K562 (cell line): Measurements from ENCODE around the gene TCFL5. TPM values are rescaled to one million over a fixed set of nuclear protein-coding genes. Genes with fewer than 3 reads are reported as not detected.

Experiments used
- ARNT ChIP-seq, 2 experiments: fragments of 450-650 bp; IDR thresholded peaks; 2 replicates each; pipeline ENCODE4 v1.6.1; 2016; ENCODE audit warnings: mild to moderate bottlenecking in 1 of 2
- CXXC5 ChIP-seq: fragments of 250-450 bp; sonication (Bioruptor Pico); IDR thresholded peaks from 2 replicates; pipeline ENCODE4 v1.8.0; 2022; ENCODE audit warnings: inconsistent platforms, mild to moderate bottlenecking, moderate library complexity
- EP300 ChIP-seq: IDR thresholded peaks from 2 replicates; pipeline ENCODE4 v1.6.1; 2012; ENCODE audit warnings: low read length, improper control_type of control experiment
- GABPA ChIP-seq: fragments of 200-800 bp; sonication (Bioruptor generic); conservative IDR thresholded peaks from 2 replicates; pipeline ENCODE4 v1.6.1; 2016; ENCODE audit warnings: low read depth, missing genetic modification characterization, missing compliant biosample characterization
- GATAD2A ChIP-seq: fragments of 450-650 bp; IDR thresholded peaks from 2 replicates; pipeline ENCODE4 v1.6.1; 2017
- HDAC1 ChIP-seq, 2 experiments: fragments of 450-650 bp; IDR thresholded peaks; 2 replicates each; pipeline ENCODE4 v1.6.1; 2016 to 2017; ENCODE audit warnings: inconsistent platforms in 1 of 2, mild to moderate bottlenecking in 1 of 2, moderate library complexity in 1 of 2
- KDM2B ChIP-seq: fragments of 250-450 bp; sonication (Bioruptor Pico); IDR thresholded peaks from 2 replicates; pipeline ENCODE4 v1.8.0; 2021; ENCODE audit warnings: mild to moderate bottlenecking, moderate library complexity
- KDM4B ChIP-seq, 2 experiments: fragments of 450-650 bp in 1 of 2; sonication (generic) in 1 of 2; IDR thresholded peaks; 2 replicates each; pipeline ENCODE4 v1.6.1; 2016 to 2017; ENCODE audit warnings: borderline replicate concordance in 2 of 2, antibody characterized with exemption in 1 of 2, low read depth in 1 of 2, mild to moderate bottlenecking in 1 of 2
- KLF13 ChIP-seq: fragments of 450-650 bp; IDR thresholded peaks from 2 replicates; pipeline ENCODE4 v1.6.1; 2016; ENCODE audit warnings: missing genetic modification characterization, low read depth, mild to moderate bottlenecking, missing compliant biosample characterization, moderate library complexity, borderline replicate concordance
- MAFG ChIP-seq: fragments of 450-650 bp; conservative IDR thresholded peaks from 2 replicates; pipeline ENCODE4 v1.6.1; 2016; ENCODE audit warnings: missing genetic modification characterization, missing compliant biosample characterization
- NR2C2 ChIP-seq, 2 experiments: fragments of 200-800 bp in 1 of 2; sonication (Bioruptor generic) in 1 of 2; sonication (generic) in 1 of 2; formaldehyde crosslinking in 1 of 2; IDR thresholded peaks; 2 replicates each; pipeline versions ENCODE4 v1.6.1 to v1.8.0; 2016 to 2022; ENCODE audit warnings: mild to moderate bottlenecking in 1 of 2, missing compliant biosample characterization in 1 of 2, missing genetic modification characterization in 1 of 2, missing genetic modification reagents in 1 of 2
- PCBP2 ChIP-seq: fragments of 200-400 bp; formaldehyde crosslinking; IDR thresholded peaks from 2 replicates; pipeline ENCODE4 v1.6.1; 2018; ENCODE audit warnings: low read length, low read depth, mild to moderate bottlenecking, moderate library complexity; ENCODE audit not compliant: poor library complexity, severe bottlenecking
- SPI1 ChIP-seq: IDR thresholded peaks from 2 replicates; pipeline ENCODE4 v1.6.1; 2011; ENCODE audit warnings: low read depth, low read length, control low read depth, borderline replicate concordance
- TEAD4 ChIP-seq, 2 experiments: sonication (generic) in 1 of 2; formaldehyde crosslinking in 1 of 2; IDR thresholded peaks; 2 replicates each; pipeline versions ENCODE4 v1.6.1 to v1.8.0; 2012 to 2022; ENCODE audit warnings: borderline replicate concordance in 1 of 2, inconsistent platforms in 1 of 2, low read length in 1 of 2, mild to moderate bottlenecking in 1 of 2, missing genetic modification reagents in 1 of 2
- YBX1 ChIP-seq: fragments of 450-650 bp; IDR thresholded peaks from 2 replicates; pipeline ENCODE4 v1.7.1; 2016; ENCODE audit warnings: mild to moderate bottlenecking
- ZC3H8 ChIP-seq: fragments of 450-650 bp; IDR thresholded peaks from 2 replicates; pipeline ENCODE4 v1.6.1; 2017
- ZNF217 ChIP-seq: sonication (generic); formaldehyde crosslinking; IDR thresholded peaks from 2 replicates; pipeline ENCODE4 v1.8.0; 2022; ENCODE audit warnings: mild to moderate bottlenecking, missing genetic modification reagents
- ZNF23 ChIP-seq: fragments of 250-450 bp; sonication (Bioruptor Pico); IDR thresholded peaks from 2 replicates; pipeline ENCODE4 v1.4.0; 2020; ENCODE audit warnings: mild to moderate bottlenecking
- ZNF41 ChIP-seq: fragments of 250-450 bp; sonication (Bioruptor Pico); conservative IDR thresholded peaks from 2 replicates; pipeline ENCODE4 v1.4.0; 2020; ENCODE audit warnings: mild to moderate bottlenecking
- polyA plus RNA-seq, 8 experiments: library from polyadenylated mRNA; depleted of rRNA in 4 of 8; stranded (reverse) in 5 of 8; unstranded in 3 of 8; fragments of >200 nt; fragmentation: Nextera tagmentation in 2 of 8; fragmentation: Illumina TruSeq in 1 of 8; extraction: Ambion mirVana in 2 of 8; extraction: Trizol in 1 of 8; gene quantifications; 2 replicates each; pipeline versions ENCODE4 v1.2.1 to v1.2.3, GENCODE V29; 2011 to 2014; ENCODE audit warnings: inconsistent platforms in 1 of 8, missing spikeins in 1 of 8
- total RNA-seq, 7 experiments: library from RNA; depleted of rRNA in 6 of 7; stranded (reverse); fragments of >200 nt in 6 of 7; fragmentation: Illumina TruSeq in 2 of 7; extraction: Trizol in 2 of 7; gene quantifications; 2 replicates each; pipeline versions ENCODE4 v1.2.1 to v1.2.3, GENCODE V29; 2011 to 2021; ENCODE audit warnings: low replicate concordance in 1 of 7
- TF ChIP-seq, protein P1 (sequence below): IDR thresholded peaks from 2 replicates; pipeline ENCODE4 v1.6.1; 2016; ENCODE audit warnings: missing genetic modification characterization, missing compliant biosample characterization
- TF ChIP-seq, protein P2 (sequence below): fragments of 450-650 bp; IDR thresholded peaks from 2 replicates; pipeline ENCODE4 v1.6.1; 2016; ENCODE audit warnings: low read depth, mild to moderate bottlenecking, moderate library complexity
- TF ChIP-seq, protein P3 (sequence below): fragments of 150-350 bp; conservative IDR thresholded peaks from 2 replicates; pipeline ENCODE4 v1.6.1; 2014; ENCODE audit warnings: low read length

The TCFL5 gene
- total and polyA plus RNA-seq, 9 of the 15 experiments (the other 6 are each of a cell fraction or from before 2014, with no cell fraction given): 1.00 to 12.6 (median 9.1) TPM

DNA sequence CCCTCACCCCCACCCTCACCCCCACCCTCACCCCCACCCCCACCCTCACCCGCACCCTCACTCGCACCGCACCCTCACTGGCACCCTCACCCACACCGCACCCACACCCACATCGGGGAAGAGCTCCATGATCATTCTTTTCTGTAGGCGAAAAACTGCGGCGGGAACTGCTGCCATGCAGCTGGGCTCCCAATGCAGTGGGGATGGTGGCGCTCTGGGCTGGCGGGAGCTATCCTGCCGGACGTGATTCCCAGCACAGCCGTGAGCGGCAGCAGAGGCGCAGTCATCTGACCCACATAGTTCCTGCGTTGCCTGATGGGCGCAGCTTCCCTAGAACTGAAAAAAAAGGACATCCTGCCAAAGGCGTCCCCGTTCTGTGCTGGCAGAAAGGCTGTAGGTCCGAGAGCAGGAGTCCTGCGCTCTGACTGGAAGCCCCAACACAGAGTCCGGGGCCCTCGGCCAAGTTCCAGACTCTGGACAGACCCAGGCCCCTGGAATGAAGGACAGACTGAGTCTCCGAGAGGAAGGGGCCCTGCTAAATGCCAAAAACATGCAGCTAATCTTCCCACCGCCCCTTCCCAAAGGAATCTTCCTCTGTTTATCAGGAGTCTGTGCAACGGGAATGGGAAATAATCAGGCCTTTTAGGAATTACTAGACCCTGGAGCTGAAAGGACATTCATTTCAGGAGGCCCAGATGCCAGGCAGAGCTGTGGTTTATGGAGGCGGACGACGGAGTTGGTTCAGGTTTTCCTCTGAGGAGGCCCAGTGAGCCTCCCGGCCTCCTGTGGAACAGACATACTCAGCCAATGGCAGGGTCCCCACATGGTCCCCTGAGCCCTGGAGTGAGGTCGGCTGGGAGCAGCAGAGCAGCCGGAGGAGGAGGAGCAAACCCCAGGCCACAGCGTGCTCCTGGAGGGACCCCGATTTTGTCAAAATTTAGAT lies 14.1 kb upstream of the TCFL5 start (continued):
- no peak for TF ChIP-seq NR2C2 (CRISPR knock-in tag; IDR thresholded peaks at IDR 0.05)
- no peak for TF ChIP-seq NR2C2 (tag; IDR thresholded peaks at IDR 0.05)
- no peak for TF ChIP-seq ZNF41 (CRISPR knock-in tag)
- no peak for TF ChIP-seq YBX1
- TF ChIP-seq SPI1: no peak
- TF ChIP-seq PCBP2: no peak
- no peak for TF ChIP-seq GATAD2A
- TF ChIP-seq KDM4B (IDR thresholded peaks at IDR 0.05; ENCODE audit: borderline replicate concordance in 2 of 2, low read depth in 1 of 2): no peak
- TF ChIP-seq GABPA (tag): no peak
- TF ChIP-seq CXXC5 (CRISPR knock-in tag): peak; percentile 55; the same call in 1 of the 2 replicates
- TF ChIP-seq ARNT (IDR thresholded peaks at IDR 0.05): peak in 1 of 2 experiments; percentile 85; a peak in 2 of 4 replicates
- no peak for TF ChIP-seq KLF13 (tag)
- no peak for TF ChIP-seq KDM2B (CRISPR knock-in tag)
- no peak for TF ChIP-seq ZNF23 (CRISPR knock-in tag)
- TF ChIP-seq, protein P1, sequence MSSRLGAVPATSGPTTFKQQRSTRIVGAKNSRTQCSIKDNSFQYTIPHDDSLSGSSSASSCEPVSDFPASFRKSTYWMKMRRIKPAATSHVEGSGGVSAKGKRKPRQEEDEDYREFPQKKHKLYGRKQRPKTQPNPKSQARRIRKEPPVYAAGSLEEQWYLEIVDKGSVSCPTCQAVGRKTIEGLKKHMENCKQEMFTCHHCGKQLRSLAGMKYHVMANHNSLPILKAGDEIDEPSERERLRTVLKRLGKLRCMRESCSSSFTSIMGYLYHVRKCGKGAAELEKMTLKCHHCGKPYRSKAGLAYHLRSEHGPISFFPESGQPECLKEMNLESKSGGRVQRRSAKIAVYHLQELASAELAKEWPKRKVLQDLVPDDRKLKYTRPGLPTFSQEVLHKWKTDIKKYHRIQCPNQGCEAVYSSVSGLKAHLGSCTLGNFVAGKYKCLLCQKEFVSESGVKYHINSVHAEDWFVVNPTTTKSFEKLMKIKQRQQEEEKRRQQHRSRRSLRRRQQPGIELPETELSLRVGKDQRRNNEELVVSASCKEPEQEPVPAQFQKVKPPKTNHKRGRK (tag): no peak
- 0 out of 4 replicates have a peak, but pooled peaks of 1 of the 2 experiments have one; percentile 34 for TF ChIP-seq HDAC1 (IDR thresholded peaks at IDR 0.05)
- no peak for TF ChIP-seq ZC3H8
- TF ChIP-seq, protein P2, sequence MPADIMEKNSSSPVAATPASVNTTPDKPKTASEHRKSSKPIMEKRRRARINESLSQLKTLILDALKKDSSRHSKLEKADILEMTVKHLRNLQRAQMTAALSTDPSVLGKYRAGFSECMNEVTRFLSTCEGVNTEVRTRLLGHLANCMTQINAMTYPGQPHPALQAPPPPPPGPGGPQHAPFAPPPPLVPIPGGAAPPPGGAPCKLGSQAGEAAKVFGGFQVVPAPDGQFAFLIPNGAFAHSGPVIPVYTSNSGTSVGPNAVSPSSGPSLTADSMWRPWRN: no peak
- TF ChIP-seq ZNF217 (CRISPR knock-in tag): no peak
- peak; percentile 38 for TF ChIP-seq TEAD4 (IDR thresholded peaks at IDR 0.05; ENCODE audit: low read length)
- no peak for TF ChIP-seq TEAD4 (CRISPR knock-in tag; IDR thresholded peaks at IDR 0.05; ENCODE audit: borderline replicate concordance)
- no peak for TF ChIP-seq MAFG (tag)
- TF ChIP-seq, protein P3, sequence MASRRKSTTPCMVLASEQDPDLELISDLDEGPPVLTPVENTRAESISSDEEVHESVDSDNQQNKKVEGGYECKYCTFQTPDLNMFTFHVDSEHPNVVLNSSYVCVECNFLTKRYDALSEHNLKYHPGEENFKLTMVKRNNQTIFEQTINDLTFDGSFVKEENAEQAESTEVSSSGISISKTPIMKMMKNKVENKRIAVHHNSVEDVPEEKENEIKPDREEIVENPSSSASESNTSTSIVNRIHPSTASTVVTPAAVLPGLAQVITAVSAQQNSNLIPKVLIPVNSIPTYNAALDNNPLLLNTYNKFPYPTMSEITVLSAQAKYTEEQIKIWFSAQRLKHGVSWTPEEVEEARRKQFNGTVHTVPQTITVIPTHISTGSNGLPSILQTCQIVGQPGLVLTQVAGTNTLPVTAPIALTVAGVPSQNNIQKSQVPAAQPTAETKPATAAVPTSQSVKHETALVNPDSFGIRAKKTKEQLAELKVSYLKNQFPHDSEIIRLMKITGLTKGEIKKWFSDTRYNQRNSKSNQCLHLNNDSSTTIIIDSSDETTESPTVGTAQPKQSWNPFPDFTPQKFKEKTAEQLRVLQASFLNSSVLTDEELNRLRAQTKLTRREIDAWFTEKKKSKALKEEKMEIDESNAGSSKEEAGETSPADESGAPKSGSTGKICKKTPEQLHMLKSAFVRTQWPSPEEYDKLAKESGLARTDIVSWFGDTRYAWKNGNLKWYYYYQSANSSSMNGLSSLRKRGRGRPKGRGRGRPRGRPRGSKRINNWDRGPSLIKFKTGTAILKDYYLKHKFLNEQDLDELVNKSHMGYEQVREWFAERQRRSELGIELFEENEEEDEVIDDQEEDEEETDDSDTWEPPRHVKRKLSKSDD: peak; percentile 85
- TF ChIP-seq EP300: peak; percentile 10; the same call in 1 of the 2 replicates
